Nephron (organoid): Measurements from ENCODE around the gene TSPYL4.

Experiments
- H3K27ac Mint-ChIP-seq, 3 experiments: 2 replicates each; pipeline ENCODE4 v1.8.0; 2020; ENCODE audit warnings: mixed read lengths in 3 of 3, mild to moderate bottlenecking in 2 of 3, moderate library complexity in 1 of 3
- H3K27me3 Mint-ChIP-seq: 2 replicates; pipeline ENCODE4 v1.8.0; 2021; ENCODE audit warnings: low read depth, mild to moderate bottlenecking, moderate library complexity, mixed read lengths
- H3K36me3 Mint-ChIP-seq: 2 replicates; pipeline ENCODE4 v1.8.0; 2020; ENCODE audit warnings: low read depth, mixed read lengths
- H3K4me1 Mint-ChIP-seq: 2 replicates; pipeline ENCODE4 v1.8.0; 2020; ENCODE audit warnings: mixed read lengths
- H3K4me3 Mint-ChIP-seq, 3 experiments: 2 replicates each; pipeline ENCODE4 v1.8.0; 2020; ENCODE audit warnings: mild to moderate bottlenecking in 3 of 3, mixed read lengths in 3 of 3, moderate library complexity in 2 of 3
- H3K9me3 Mint-ChIP-seq: 2 replicates; pipeline ENCODE4 v1.8.0; 2020; ENCODE audit warnings: mixed read lengths
- CTCF ChIP-seq, 3 experiments: fragments of 200-600 bp; sonication (generic); IDR thresholded peaks; one replicate each; pipeline ENCODE4 v1.5.0; 2021; ENCODE audit warnings: antibody characterized with exemption in 3 of 3; ENCODE audit not compliant: unreplicated experiment in 3 of 3

The TSPYL4 gene

GRCh38 chr6:116267836-116268588, 14.1 kb upstream of the TSPYL4 start:
- Mint-ChIP-seq H3K4me1 (peaks cover 9% of the 10 kb centered on the region), H3K27ac (no peak overlapping the region), H3K27me3 (no peaks in the 10 kb centered on the region)

GRCh38 chr6:116266803-116267202, 12.9 kb upstream of the TSPYL4 start:
- Mint-ChIP-seq H3K27ac (no peak overlapping the region), H3K4me3 (no peak overlapping the region), H3K9me3 (peaks cover 22% of the 10 kb centered on the region), H3K27me3 (no peaks in the 10 kb centered on the region), H3K36me3 (peaks cover 47% of the 10 kb centered on the region), H3K4me1 (peaks cover 9% of the 10 kb centered on the region)
- no peak for TF ChIP-seq CTCF (IDR thresholded peaks at IDR 0.05; ENCODE audit: unreplicated experiment in 3 of 3)

More at GRCh38 chr6:116267836-116268588, 14.1 kb upstream of the TSPYL4 start:
- Mint-ChIP-seq H3K4me3 (no peak overlapping the region), H3K36me3 (peaks cover 39% of the 10 kb centered on the region), H3K9me3 (peaks cover 12% of the 10 kb centered on the region)
- no peak for TF ChIP-seq CTCF (IDR thresholded peaks at IDR 0.05; ENCODE audit: unreplicated experiment in 3 of 3)

DNA sequence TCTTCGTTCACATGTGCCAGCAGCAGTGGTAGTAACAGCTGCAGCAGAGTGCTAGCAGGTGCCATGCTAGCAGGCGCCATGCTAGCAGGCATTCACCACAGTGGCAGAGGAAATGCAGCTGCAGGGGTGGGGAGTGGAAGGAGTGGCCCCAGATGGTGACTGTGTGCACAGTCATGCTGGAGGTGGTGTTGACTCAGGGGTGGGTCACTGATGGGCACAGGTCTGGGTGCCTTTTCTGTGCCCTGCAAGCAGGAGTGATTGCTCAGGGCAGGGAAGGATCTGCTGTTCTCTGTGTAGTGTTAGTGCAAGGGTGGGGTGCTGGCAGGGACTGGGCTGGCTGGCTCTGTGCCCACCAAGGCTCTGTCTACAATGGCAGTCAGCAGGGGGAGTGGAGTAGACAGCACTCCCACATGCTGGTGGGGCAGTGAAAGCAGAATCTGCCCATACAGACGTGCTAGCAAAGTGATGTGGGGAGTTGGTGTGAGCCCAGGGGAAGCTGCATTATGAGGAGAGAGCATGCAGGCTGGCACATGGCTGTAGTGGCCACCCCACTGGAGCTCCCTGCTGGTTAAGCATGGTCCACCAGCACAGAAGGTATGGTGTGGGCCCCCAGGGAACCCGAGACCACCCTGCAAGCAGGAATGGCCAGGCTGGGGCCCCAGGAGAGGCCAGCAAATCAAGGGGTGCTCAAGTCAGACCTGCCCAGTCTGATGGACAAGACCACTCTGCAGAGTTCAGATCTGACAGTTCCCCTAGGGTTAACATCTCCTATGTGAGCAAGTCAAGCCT, 11.4 kb upstream of the TSPYL4 start:
- Mint-ChIP-seq H3K27me3 (no peaks in the 10 kb centered on the region), H3K27ac (no peak overlapping the region), H3K4me3 (no peak overlapping the region), H3K9me3 (peaks cover 29% of the 10 kb centered on the region), H3K4me1 (peaks cover 9% of the 10 kb centered on the region), H3K36me3 (peaks cover 55% of the 10 kb centered on the region)
- TF ChIP-seq CTCF (IDR thresholded peaks at IDR 0.05; ENCODE audit: unreplicated experiment in 3 of 3): no peak

DNA sequence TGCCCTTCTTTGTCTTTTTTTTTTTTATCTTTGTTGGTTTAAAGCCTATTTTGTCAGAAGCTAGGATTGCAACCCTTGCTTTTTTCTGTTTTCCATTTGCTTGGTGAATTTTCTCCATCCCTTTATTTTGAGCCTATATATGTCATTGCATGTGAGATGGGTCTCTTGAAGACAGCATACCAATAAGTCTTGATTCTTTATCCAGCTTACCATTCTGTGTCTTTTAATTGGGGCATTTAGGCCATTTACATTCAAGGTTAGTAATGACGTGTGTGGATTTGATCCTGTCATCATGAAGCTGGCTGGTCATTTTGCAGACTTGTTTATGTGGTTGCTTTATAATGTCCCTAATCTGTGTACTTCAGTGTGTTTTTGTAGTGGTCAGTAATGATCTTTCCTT, 9.5 kb upstream of the TSPYL4 start:
- H3K27ac Mint-ChIP-seq: no peak overlapping the region
- TF ChIP-seq CTCF (IDR thresholded peaks at IDR 0.05; ENCODE audit: unreplicated experiment in 3 of 3): no peak
- H3K36me3 Mint-ChIP-seq: peaks cover 69% of the 10 kb centered on the region
- peaks cover 4% of the 10 kb centered on the region for H3K4me1 Mint-ChIP-seq
- no peak overlapping the region for H3K4me3 Mint-ChIP-seq
- peaks cover 30% of the 10 kb centered on the region for H3K9me3 Mint-ChIP-seq
- H3K27me3 Mint-ChIP-seq: no peaks in the 10 kb centered on the region

- H3K27me3 Mint-ChIP-seq: no peaks in the 10 kb centered on the region
- H3K4me1 Mint-ChIP-seq: no peaks in the 10 kb centered on the region
- H3K9me3 Mint-ChIP-seq: peaks cover 22% of the 10 kb centered on the region
- H3K27ac Mint-ChIP-seq: no peak overlapping the region
- no peak overlapping the region for H3K4me3 Mint-ChIP-seq
- peaks cover 49% of the 10 kb centered on the region for H3K36me3 Mint-ChIP-seq
- no peak for TF ChIP-seq CTCF (IDR thresholded peaks at IDR 0.05; ENCODE audit: unreplicated experiment in 3 of 3)
Measured at GRCh38 chr6:116258520-116258919, 4.6 kb upstream of the TSPYL4 start.
